Keratinocyte (primary cell): ENCODE measurements around the gene NINJ1. TPM values are rescaled to one million over a fixed set of nuclear protein-coding genes. Genes with fewer than 3 reads are reported as not detected.

Source experiments
- DNase-seq: peaks from one replicate; pipeline ENCODE4 v3.0.0-alpha.2; 2011; ENCODE audit warnings: low read depth, missing footprints, low spot score
- FAIRE-seq: peaks from 2 replicates; lab custom pipeline; 2011; peaks lifted over from hg19 to GRCh38; lab: Jason Lieb, UNC
- H2AFZ ChIP-seq: 2 replicates; pipeline ENCODE4 v1.6.0; 2012; ENCODE audit warnings: low read length, control low read depth, inconsistent platforms; ENCODE audit not compliant: control insufficient read depth
- H3K27ac ChIP-seq: 2 replicates; pipeline ENCODE4 v1.5.1; 2011; ENCODE audit warnings: low read length; ENCODE audit not compliant: control insufficient read depth, insufficient read depth
- H3K27me3 ChIP-seq: 3 replicates; pipeline ENCODE4 v1.6.0; 2011; ENCODE audit warnings: low read length; ENCODE audit not compliant: control insufficient read depth, insufficient read depth; ENCODE audit errors: extremely low read depth
- H3K36me3 ChIP-seq, 2 experiments: 2 replicates in 1 of 2; 3 replicates in 1 of 2; pipeline ENCODE4 v1.5.1; 2011; ENCODE audit warnings: low read length in 2 of 2, mild to moderate bottlenecking in 1 of 2; ENCODE audit not compliant: control insufficient read depth in 2 of 2, insufficient read depth in 2 of 2; ENCODE audit errors: extremely low read depth in 1 of 2
- H3K4me1 ChIP-seq: 3 replicates; pipeline ENCODE4 v1.5.1; 2011; ENCODE audit warnings: low read length; ENCODE audit not compliant: control insufficient read depth, insufficient read depth; ENCODE audit errors: extremely low read depth
- H3K4me2 ChIP-seq: 3 replicates; pipeline ENCODE4 v1.6.0; 2011; ENCODE audit warnings: low read depth, low read length; ENCODE audit not compliant: control insufficient read depth, insufficient read depth; ENCODE audit errors: extremely low read depth
- H3K4me3 ChIP-seq, 3 experiments: fragments of 200-600 bp in 1 of 3; sonication (generic) in 1 of 3; 2 replicates in 2 of 3; 3 replicates in 1 of 3; pipeline ENCODE4 v1.5.1; 2011 to 2016; ENCODE audit warnings: low read length in 3 of 3, mild to moderate bottlenecking in 3 of 3, control low read depth in 2 of 3, inconsistent platforms in 1 of 3, low read depth in 1 of 3, mixed read lengths in 1 of 3, mixed run types in 1 of 3, moderate library complexity in 1 of 3; ENCODE audit not compliant: control insufficient read depth in 2 of 3, insufficient read depth in 2 of 3; ENCODE audit errors: extremely low read depth in 1 of 3
- H3K79me2 ChIP-seq: 2 replicates; pipeline ENCODE4 v1.6.0; 2012; ENCODE audit warnings: low read length; ENCODE audit not compliant: control insufficient read depth, insufficient read depth
- H3K9ac ChIP-seq: 3 replicates; pipeline ENCODE4 v1.6.0; 2011; ENCODE audit warnings: low read length; ENCODE audit not compliant: control insufficient read depth, insufficient read depth; ENCODE audit errors: extremely low read depth
- H3K9me1 ChIP-seq: 3 replicates; pipeline ENCODE4 v1.6.0; 2011; ENCODE audit warnings: low read length; ENCODE audit not compliant: control insufficient read depth, insufficient read depth; ENCODE audit errors: extremely low read depth
- H3K9me3 ChIP-seq: 2 replicates; pipeline ENCODE4 v1.5.1; 2012; ENCODE audit warnings: low read depth, low read length; ENCODE audit not compliant: control insufficient read depth
- H4K20me1 ChIP-seq: 3 replicates; pipeline ENCODE4 v1.6.0; 2011; ENCODE audit warnings: low read length; ENCODE audit not compliant: control insufficient read depth, insufficient read depth; ENCODE audit errors: extremely low read depth
- EZH2 ChIP-seq: IDR thresholded peaks from one replicate; pipeline ENCODE4 v1.6.1; 2012; ENCODE audit warnings: inconsistent platforms, mild to moderate bottlenecking, low read length, moderate library complexity
- dilution Hi-C: fragments of 300-500 bp; cut with MboI; formaldehyde crosslinking; loops from one replicate; pipeline ENCODE4 v1.7.0; 2020; ENCODE audit warnings: low sequenced_read_pairs; ENCODE audit not compliant: extremely low pct_ligation_motif_present
- polyA plus RNA-seq, 5 experiments: library from polyadenylated mRNA; depleted of rRNA in 3 of 5; stranded (reverse) in 3 of 5; stranded (forward) in 1 of 5; unstranded in 1 of 5; fragments of >200 nt; gene quantifications; 1 replicate in 1 of 5; 2 replicates in 3 of 5; 3 replicates in 1 of 5; pipeline versions ENCODE4 v1.2.1 to v1.2.3, GENCODE V29; 2011 to 2012; ENCODE audit warnings: missing spikeins in 2 of 5, low read depth in 1 of 5, low replicate concordance in 1 of 5
- TF ChIP-seq, protein P1 (sequence below), 3 experiments: IDR thresholded peaks in 1 of 3; conservative IDR thresholded peaks in 1 of 3; optimal IDR thresholded peaks in 1 of 3; 2 replicates in 2 of 3; 3 replicates in 1 of 3; pipeline versions ENCODE3 to v1.5.1; 2011; ENCODE audit warnings: low read length in 3 of 3, mild to moderate bottlenecking in 3 of 3, moderate library complexity in 2 of 3, control low read depth in 1 of 3, inconsistent platforms in 1 of 3; ENCODE audit not compliant: insufficient read depth in 2 of 3; ENCODE audit errors: extremely low read depth in 1 of 3

The NINJ1 gene
- polyA plus RNA-seq, 1 donor (not counting 4 experiments of a cell fraction or from before 2014, with no cell fraction given): 7.4 TPM

DNA sequence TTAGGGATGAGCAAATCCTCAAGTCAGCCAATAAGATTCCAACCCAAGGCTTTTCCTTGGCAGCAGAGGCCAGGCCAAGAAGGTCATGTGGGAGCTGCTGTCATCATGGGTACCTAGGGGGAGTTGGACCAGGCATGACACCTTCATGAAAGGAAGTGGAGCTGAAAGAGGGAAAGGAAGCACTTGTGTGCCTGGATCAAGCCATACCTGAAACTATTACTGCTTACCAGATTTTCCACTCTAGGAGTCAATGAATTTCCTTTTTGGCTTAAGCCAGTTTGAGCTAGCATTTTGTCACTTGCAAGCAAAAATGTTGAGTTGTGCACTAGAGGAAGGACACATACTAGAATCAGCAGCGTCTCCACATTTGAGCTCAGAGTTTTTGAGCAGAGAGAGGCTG is 35.4 kb upstream of the NINJ1 start:
- Histone ChIP-seq H3K79me2 (no peaks in the 10 kb centered on the region), H3K4me1 (no peaks in the 10 kb centered on the region), H3K9me3 (no peaks in the 10 kb centered on the region), H3K9me1 (no peaks in the 10 kb centered on the region), H3K27me3 (peaks cover 6% of the 10 kb centered on the region), H2AFZ (no peak overlapping the region), H4K20me1 (no peaks in the 10 kb centered on the region), H3K36me3 (no peaks in the 10 kb centered on the region), H3K4me2 (no peak overlapping the region), H3K27ac (no peak overlapping the region), H3K4me3 (no peak overlapping the region), H3K9ac (no peak overlapping the region)
- DNase-seq (no peak), FAIRE-seq (no peak)
- TF ChIP-seq, protein P1, sequence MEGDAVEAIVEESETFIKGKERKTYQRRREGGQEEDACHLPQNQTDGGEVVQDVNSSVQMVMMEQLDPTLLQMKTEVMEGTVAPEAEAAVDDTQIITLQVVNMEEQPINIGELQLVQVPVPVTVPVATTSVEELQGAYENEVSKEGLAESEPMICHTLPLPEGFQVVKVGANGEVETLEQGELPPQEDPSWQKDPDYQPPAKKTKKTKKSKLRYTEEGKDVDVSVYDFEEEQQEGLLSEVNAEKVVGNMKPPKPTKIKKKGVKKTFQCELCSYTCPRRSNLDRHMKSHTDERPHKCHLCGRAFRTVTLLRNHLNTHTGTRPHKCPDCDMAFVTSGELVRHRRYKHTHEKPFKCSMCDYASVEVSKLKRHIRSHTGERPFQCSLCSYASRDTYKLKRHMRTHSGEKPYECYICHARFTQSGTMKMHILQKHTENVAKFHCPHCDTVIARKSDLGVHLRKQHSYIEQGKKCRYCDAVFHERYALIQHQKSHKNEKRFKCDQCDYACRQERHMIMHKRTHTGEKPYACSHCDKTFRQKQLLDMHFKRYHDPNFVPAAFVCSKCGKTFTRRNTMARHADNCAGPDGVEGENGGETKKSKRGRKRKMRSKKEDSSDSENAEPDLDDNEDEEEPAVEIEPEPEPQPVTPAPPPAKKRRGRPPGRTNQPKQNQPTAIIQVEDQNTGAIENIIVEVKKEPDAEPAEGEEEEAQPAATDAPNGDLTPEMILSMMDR (optimal IDR thresholded peaks at IDR 0.05 in 1 of 3, IDR thresholded peaks at IDR 0.05 in 1 of 3, conservative IDR thresholded peaks at IDR 0.05 in 1 of 3; ENCODE audit: extremely low read depth in 1 of 3, insufficient read depth in 2 of 3, low read length in 3 of 3): no peak
- TF ChIP-seq EZH2: no peak
- dilution Hi-C loops: no loop called here

DNA sequence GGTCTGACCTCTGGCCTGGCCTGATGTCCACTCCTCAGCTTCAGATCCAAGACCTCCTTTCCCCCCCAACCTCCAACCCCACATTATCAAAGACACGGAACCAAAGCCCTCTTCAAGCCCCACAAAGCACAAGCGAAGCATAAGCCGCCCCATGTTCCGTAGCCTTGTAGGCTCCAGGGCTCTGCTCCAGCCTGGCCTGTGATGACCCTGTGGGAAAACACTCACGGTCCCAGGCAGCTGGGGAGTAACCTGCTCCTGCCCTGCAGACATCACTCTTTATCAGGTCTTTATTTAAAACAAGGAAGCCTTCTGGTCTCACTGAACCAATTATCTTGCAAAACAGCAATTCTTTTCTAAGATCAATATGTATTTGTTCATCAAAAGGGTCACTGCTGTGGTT is 34.5 kb upstream of the NINJ1 start:
- FAIRE-seq (no peak), DNase-seq (no peak)
- Histone ChIP-seq H3K9ac (no peak overlapping the region), H3K4me3 (no peak overlapping the region), H3K27ac (no peak overlapping the region), H3K27me3 (peaks cover 6% of the 10 kb centered on the region), H3K9me1 (no peaks in the 10 kb centered on the region), H2AFZ (no peak overlapping the region), H4K20me1 (no peaks in the 10 kb centered on the region), H3K36me3 (no peaks in the 10 kb centered on the region), H3K4me1 (no peaks in the 10 kb centered on the region), H3K4me2 (no peak overlapping the region), H3K79me2 (no peaks in the 10 kb centered on the region), H3K9me3 (no peaks in the 10 kb centered on the region)
- TF ChIP-seq EZH2: no peak
- TF ChIP-seq, protein P1 (optimal IDR thresholded peaks at IDR 0.05 in 1 of 3, IDR thresholded peaks at IDR 0.05 in 1 of 3, conservative IDR thresholded peaks at IDR 0.05 in 1 of 3; ENCODE audit: extremely low read depth in 1 of 3, insufficient read depth in 2 of 3, low read length in 3 of 3): no peak
- dilution Hi-C loops: no loop called here
